Type B pancreatic cell (in vitro differentiated cells): ENCODE results near the gene SFPQ. TPM values are rescaled to one million over a fixed set of nuclear protein-coding genes. Genes with fewer than 3 reads are reported as not detected.
"Not testable (repeated sequence)": the region's sequence is repeated elsewhere in the genome, so short reads cannot be mapped to it uniquely, and the experiment has no call there.

ENCODE experiments used
- DNase-seq: peaks from one replicate; pipeline ENCODE4 v3.0.0; 2021; ENCODE audit warnings: mixed read lengths; ENCODE audit not compliant: unreplicated experiment; ENCODE audit errors: extremely low spot score
- H3K27ac Mint-ChIP-seq: 2 replicates; pipeline ENCODE4 v1.8.0; 2021; ENCODE audit warnings: mild to moderate bottlenecking, mixed read lengths
- H3K27me3 Mint-ChIP-seq: 2 replicates; pipeline ENCODE4 v1.8.0; 2021; ENCODE audit warnings: mixed read lengths
- H3K36me3 Mint-ChIP-seq: 2 replicates; pipeline ENCODE4 v1.8.0; 2021; ENCODE audit warnings: mixed read lengths
- H3K4me1 Mint-ChIP-seq: one replicate; pipeline ENCODE4 v1.8.0; 2021; ENCODE audit warnings: mixed read lengths; ENCODE audit not compliant: unreplicated experiment
- H3K4me3 Mint-ChIP-seq: 2 replicates; pipeline ENCODE4 v1.8.0; 2021; ENCODE audit warnings: mild to moderate bottlenecking, mixed read lengths
- H3K9me3 Mint-ChIP-seq: 2 replicates; pipeline ENCODE4 v1.8.0; 2021; ENCODE audit warnings: mixed read lengths
- long read RNA-seq: library from polyadenylated mRNA; unstranded; transcript quantifications from one replicate; pipeline ENCODE4 v2.0.0, GENCODE V29; 2020
- total RNA-seq: library from RNA; stranded (reverse); gene quantifications from 2 replicates; pipeline ENCODE4 v1.2.1, GENCODE V29; 2021; ENCODE audit warnings: low replicate concordance
- TF ChIP-seq, protein P1 (sequence below): fragments of 200-600 bp; sonication (generic); conservative IDR thresholded peaks from 2 replicates; pipeline ENCODE4 v1.5.0; 2021; ENCODE audit warnings: antibody characterized with exemption, mild to moderate bottlenecking

Gene SFPQ, protein sequence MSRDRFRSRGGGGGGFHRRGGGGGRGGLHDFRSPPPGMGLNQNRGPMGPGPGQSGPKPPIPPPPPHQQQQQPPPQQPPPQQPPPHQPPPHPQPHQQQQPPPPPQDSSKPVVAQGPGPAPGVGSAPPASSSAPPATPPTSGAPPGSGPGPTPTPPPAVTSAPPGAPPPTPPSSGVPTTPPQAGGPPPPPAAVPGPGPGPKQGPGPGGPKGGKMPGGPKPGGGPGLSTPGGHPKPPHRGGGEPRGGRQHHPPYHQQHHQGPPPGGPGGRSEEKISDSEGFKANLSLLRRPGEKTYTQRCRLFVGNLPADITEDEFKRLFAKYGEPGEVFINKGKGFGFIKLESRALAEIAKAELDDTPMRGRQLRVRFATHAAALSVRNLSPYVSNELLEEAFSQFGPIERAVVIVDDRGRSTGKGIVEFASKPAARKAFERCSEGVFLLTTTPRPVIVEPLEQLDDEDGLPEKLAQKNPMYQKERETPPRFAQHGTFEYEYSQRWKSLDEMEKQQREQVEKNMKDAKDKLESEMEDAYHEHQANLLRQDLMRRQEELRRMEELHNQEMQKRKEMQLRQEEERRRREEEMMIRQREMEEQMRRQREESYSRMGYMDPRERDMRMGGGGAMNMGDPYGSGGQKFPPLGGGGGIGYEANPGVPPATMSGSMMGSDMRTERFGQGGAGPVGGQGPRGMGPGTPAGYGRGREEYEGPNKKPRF
- 256 and 445 TPM in 2 replicates for total RNA-seq
- long read RNA-seq, transcript SFPQ-205 (3 exons, 2,835 nt): major isoform, 5 of 57 reads
- long read RNA-seq, transcript SFPQ-201 (10 exons, 3,747 nt): major isoform, 5 of 57 reads
- long read RNA-seq, partial matches to known transcripts: 35 of 57 reads
- long read RNA-seq, other reads (novel, unspliced or antisense): 11 of 57 reads

DNA sequence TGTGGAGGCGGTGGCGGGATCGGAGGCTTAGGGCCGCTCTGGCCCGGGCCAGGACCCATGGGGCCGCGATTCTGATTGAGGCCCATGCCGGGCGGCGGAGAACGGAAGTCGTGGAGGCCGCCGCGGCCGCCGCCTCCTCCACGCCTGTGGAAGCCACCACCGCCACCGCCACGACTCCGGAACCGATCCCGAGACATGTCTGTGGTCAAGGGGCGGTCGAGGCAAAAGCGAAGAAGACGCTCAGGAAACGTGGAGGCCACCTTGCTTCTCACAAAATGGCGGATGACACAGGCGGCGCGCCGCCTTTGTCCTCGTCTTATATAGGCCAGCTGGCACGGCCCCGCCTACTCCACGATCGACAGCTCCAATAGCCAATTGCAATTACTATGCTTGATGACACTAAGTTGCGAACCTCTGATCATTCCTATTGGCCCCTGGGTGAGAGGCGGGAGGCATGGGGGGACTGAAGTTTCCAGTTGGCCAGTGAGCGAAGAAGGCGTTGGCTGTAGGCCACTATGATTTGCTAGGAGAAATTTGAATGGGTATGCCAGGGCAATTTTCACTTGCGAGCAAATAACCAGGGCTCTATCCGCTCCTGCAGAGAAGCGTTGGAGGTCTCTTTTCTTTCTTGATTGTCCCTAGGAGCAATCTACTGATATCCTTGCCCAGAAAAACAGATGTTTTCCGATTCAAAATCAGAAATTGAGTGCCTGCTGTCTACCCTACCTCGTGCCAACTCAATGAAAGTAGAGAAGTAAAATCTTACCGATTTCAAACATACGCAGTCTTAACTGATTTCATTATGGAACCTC is at the start of gene SFPQ:
TSS of gene SFPQ (minus strand) at position 293 of the 812 bp plus-strand sequence. CDS start at position 197, 96 bp downstream.
- H3K9me3 Mint-ChIP-seq: no peaks in the 10 kb centered on the region
- no peaks in the 10 kb centered on the region for H3K27me3 Mint-ChIP-seq
- TF ChIP-seq, protein P1, sequence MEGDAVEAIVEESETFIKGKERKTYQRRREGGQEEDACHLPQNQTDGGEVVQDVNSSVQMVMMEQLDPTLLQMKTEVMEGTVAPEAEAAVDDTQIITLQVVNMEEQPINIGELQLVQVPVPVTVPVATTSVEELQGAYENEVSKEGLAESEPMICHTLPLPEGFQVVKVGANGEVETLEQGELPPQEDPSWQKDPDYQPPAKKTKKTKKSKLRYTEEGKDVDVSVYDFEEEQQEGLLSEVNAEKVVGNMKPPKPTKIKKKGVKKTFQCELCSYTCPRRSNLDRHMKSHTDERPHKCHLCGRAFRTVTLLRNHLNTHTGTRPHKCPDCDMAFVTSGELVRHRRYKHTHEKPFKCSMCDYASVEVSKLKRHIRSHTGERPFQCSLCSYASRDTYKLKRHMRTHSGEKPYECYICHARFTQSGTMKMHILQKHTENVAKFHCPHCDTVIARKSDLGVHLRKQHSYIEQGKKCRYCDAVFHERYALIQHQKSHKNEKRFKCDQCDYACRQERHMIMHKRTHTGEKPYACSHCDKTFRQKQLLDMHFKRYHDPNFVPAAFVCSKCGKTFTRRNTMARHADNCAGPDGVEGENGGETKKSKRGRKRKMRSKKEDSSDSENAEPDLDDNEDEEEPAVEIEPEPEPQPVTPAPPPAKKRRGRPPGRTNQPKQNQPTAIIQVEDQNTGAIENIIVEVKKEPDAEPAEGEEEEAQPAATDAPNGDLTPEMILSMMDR: no peak
- H3K4me1 Mint-ChIP-seq: peaks cover 36% of the 10 kb centered on the region
- DNase-seq: peak; percentile 97
- H3K36me3 Mint-ChIP-seq: peaks cover 41% of the 10 kb centered on the region
- peak within 1 kb of the TSS; percentile 96 for H3K4me3 Mint-ChIP-seq
- H3K27ac Mint-ChIP-seq: peak within 1 kb of the TSS; percentile 94

DNA sequence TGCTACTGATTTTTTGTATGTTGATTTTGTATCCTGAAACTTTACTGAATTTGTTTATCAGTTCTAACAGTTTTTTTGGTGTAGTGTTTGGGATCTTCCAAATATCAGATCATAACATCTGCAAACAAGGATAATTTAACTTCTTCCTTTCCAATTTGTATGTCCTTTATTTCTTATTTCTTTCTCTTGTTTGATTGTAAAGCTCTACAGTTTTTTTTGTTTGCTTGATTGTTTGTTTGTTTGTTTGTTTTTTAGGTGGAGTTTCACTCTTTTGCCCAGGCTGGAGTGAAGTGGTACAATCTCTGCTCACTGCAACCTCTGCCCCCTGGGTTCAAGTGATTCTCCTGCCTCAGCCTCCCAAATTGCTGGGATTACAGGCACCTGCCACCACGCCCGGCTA is 43.8 kb upstream of the SFPQ start:
- H3K27me3 Mint-ChIP-seq, DNase-seq, H3K27ac Mint-ChIP-seq, H3K36me3 Mint-ChIP-seq, H3K4me3 Mint-ChIP-seq, H3K9me3 Mint-ChIP-seq, H3K4me1 Mint-ChIP-seq: not testable (repeated sequence)

DNA sequence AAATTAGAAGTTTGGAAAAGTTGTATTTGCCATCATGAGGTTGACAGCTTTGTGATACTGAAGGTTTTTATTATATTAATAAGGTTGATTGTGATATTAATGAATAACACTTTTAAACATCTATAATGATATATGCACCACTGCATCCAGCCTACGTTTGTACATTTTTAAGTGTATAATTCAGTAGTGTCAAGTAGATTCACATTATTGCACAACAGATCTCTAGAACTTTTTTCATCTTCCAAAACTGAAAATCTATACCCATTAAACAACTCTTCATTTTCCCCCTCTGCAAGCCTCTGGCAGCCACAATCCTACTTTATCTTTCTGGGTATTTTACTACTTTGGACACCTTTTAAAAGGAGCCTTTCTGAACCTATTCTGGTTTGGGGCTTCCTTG is 38.3 kb upstream of the SFPQ start:
- no peaks in the 10 kb centered on the region for H3K27me3 Mint-ChIP-seq
- H3K9me3 Mint-ChIP-seq: no peaks in the 10 kb centered on the region

DNA sequence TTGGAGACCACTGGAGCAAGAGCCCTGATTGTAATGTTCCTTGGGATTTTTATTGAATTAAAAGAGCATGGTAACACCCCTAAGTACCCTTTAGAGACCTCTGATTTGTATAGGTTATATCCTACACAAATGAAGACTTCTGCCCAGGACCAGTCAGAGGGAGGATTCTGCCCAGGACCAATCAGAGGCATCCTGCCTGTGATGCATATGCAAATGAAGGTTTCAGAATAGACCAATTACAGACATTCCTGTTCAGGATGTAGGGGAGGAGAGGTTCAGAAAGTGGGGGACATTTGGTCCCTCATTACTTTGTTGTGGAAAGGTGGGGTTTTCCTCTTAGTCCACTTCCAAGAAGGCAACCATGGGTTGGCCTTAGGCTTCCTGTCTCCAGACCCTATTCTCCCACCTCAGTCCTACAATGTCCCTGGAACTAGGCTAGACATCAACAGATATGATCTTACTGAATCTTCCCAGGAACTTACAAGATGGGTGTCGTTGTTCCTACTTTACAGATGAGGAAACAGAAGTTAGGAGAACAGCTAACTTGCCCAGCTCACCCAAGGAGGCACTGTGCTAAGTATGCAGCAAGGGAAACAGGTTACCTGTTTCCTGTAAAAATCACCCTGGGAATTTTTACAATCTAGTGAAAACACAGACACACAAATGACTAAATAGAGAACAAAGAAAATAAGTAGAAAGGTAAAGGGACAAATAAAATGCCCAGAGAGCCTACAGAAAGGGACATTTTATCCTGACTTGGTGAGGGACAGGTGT is 36.8 kb upstream of the SFPQ start:
- H3K27me3 Mint-ChIP-seq: no peaks in the 10 kb centered on the region
- DNase-seq: no peak
- no peaks in the 10 kb centered on the region for H3K9me3 Mint-ChIP-seq
- no peaks in the 10 kb centered on the region for H3K36me3 Mint-ChIP-seq
- H3K4me1 Mint-ChIP-seq: no peaks in the 10 kb centered on the region
- H3K4me3 Mint-ChIP-seq: no peak overlapping the region
- TF ChIP-seq, protein P1: no peak
- no peak overlapping the region for H3K27ac Mint-ChIP-seq

More for the DNA sequence above, 38.3 kb upstream of the SFPQ start:
- Mint-ChIP-seq H3K36me3 (no peaks in the 10 kb centered on the region), H3K4me3 (no peak overlapping the region), H3K27ac (no peak overlapping the region), H3K4me1 (no peaks in the 10 kb centered on the region)
- no peak for DNase-seq
- TF ChIP-seq, protein P1: no peak

DNA sequence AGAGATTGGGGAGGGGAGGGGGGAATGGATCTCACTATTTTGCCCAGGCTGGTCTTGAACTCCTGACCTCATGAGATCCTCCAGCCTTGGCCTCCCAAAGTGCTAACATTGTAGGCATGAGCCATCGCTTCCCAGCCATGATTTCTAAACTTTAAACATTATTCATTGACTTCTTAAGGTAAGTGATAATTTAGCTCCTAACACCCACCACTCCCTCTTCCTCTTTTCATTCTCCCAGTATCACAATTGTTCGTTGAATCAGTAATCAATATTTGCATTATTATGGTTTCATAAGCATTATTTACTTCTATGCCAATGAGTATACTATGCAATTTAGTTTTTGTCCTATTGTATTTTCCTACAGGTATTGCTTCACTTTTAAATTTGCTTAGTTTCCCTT is 33.6 kb upstream of the SFPQ start:
- Mint-ChIP-seq H3K27me3 (no peaks in the 10 kb centered on the region), H3K9me3 (no peaks in the 10 kb centered on the region), H3K4me1 (peaks cover 9% of the 10 kb centered on the region), H3K27ac (no peak overlapping the region), H3K4me3 (no peak overlapping the region), H3K36me3 (no peaks in the 10 kb centered on the region)
- TF ChIP-seq, protein P1: no peak
- DNase-seq: no peak
